Gastroesophageal sphincter (tissue), 4 donors: ENCODE results near the gene CKMT2. TPM values are rescaled to one million over a fixed set of nuclear protein-coding genes. Genes with fewer than 3 reads are reported as not detected.

Source experiments
- ATAC-seq: fragments of 150-250 bp; one replicate; pipeline ENCODE4 v1.9.1; 2016; ENCODE audit warnings: mild to moderate bottlenecking, moderate library complexity
- H3K27ac ChIP-seq, 4 donors: fragments of 200-600 bp; sonication (generic) in 3 of 4; 1 replicate in 3 of 4; 2 replicates in 1 of 4; pipeline ENCODE4 v1.5.1; 2016 to 2019
- H3K27me3 ChIP-seq: fragments of 200-600 bp; sonication (generic); one replicate; pipeline ENCODE4 v1.5.1; 2019
- H3K36me3 ChIP-seq, 2 donors: fragments of 200-600 bp; sonication (generic); one replicate each; pipeline ENCODE4 v1.5.1; 2019; ENCODE audit warnings: control low read depth in 1 of 2
- H3K4me1 ChIP-seq, 3 donors: fragments of 200-600 bp; sonication (generic); 1 replicate in 2 of 3; 2 replicates in 1 of 3; pipeline ENCODE4 v1.5.1; 2016 to 2019; ENCODE audit warnings: control low read depth in 2 of 3
- H3K4me3 ChIP-seq, 2 donors: fragments of 200-600 bp; sonication (generic); one replicate each; pipeline ENCODE4 v1.5.1; 2019; ENCODE audit warnings: mild to moderate bottlenecking in 1 of 2, moderate library complexity in 1 of 2
- H3K9me3 ChIP-seq, 3 donors: fragments of 200-600 bp; sonication (generic); one replicate each; pipeline ENCODE4 v1.5.1; 2017 to 2019; ENCODE audit warnings: control low read depth in 2 of 3
- CTCF ChIP-seq, 4 experiments: fragments of 200-600 bp in 2 of 4; fragments of 450-650 bp in 2 of 4; sonication (generic) in 1 of 4; IDR thresholded peaks; one replicate each; pipeline ENCODE4 v1.5.1; 2017 to 2019; ENCODE audit warnings: antibody characterized with exemption in 4 of 4, mild to moderate bottlenecking in 2 of 4, moderate library complexity in 2 of 4
- EP300 ChIP-seq: sonication (generic); formaldehyde crosslinking; IDR thresholded peaks from one replicate; pipeline ENCODE4 v1.6.1; 2017; ENCODE audit warnings: antibody characterized with exemption, mild to moderate bottlenecking
- POLR2A ChIP-seq, 2 donors: fragments of 450-650 bp; IDR thresholded peaks; one replicate each; pipeline ENCODE4 v1.6.1; 2017; ENCODE audit warnings: antibody characterized with exemption in 2 of 2, mild to moderate bottlenecking in 2 of 2, moderate library complexity in 1 of 2
- POLR2AphosphoS5 ChIP-seq: sonication (generic); formaldehyde crosslinking; IDR thresholded peaks from one replicate; pipeline ENCODE4 v1.6.1; 2017; ENCODE audit warnings: antibody characterized with exemption
- WGBS, 2 donors: methylation state at CpG; one replicate each; pipeline ENCODE4 v1.1.5; 2018; ENCODE audit warnings: low coverage in 1 of 2; 5-methylcytosine and 5-hydroxymethylcytosine counted together
- small RNA-seq, 4 donors: library from RNA; depleted of rRNA; stranded (forward); fragments of <200 nt; gene quantifications; one replicate each; pipeline ENCODE3, GENCODE V24; 2016
- total RNA-seq, 4 donors: library from RNA; depleted of rRNA; stranded (reverse); fragments of >200 nt; gene quantifications; one replicate each; pipeline ENCODE4 v1.1.0, GENCODE V29; 2016

CKMT2 gene
- total RNA-seq, 4 donors from 2014 or later = 3.9 to 33.6 (median 14.2) TPM

- 93 to 100% methylated on average over 1 to 3 of the region's 3 CpGs for WGBS, 2 donors
- H3K36me3 ChIP-seq = peaks cover 0 to 55% of the 10 kb centered on the region in 2 donors
- TF ChIP-seq EP300 (no peak), POLR2AphosphoS5 (no peak), CTCF (IDR thresholded peaks at IDR 0.05) (no peak), POLR2A (IDR thresholded peaks at IDR 0.05) (no peak)
- H3K4me3 ChIP-seq = no peak overlapping the region
- no peak for ATAC-seq
- H3K4me1 ChIP-seq = no peaks in the 10 kb centered on the region
- H3K27ac ChIP-seq = no peak overlapping the region
- H3K9me3 ChIP-seq = no peaks in the 10 kb centered on the region
- no peaks in the 10 kb centered on the region for H3K27me3 ChIP-seq
These were observed 81.5 kb downstream of the CKMT2 start for GRCh38 chr5:81314581-81314980.

GRCh38 chr5:81315336-81315735 is 82.2 kb downstream of the CKMT2 start:
- Histone ChIP-seq H3K27ac (no peak overlapping the region), H3K4me3 (no peak overlapping the region), H3K27me3 (no peaks in the 10 kb centered on the region), H3K36me3 (peaks cover 0 to 48% of the 10 kb centered on the region in 2 donors), H3K4me1 (no peaks in the 10 kb centered on the region), H3K9me3 (no peaks in the 10 kb centered on the region)
- ATAC-seq = no peak
- no peak for TF ChIP-seq POLR2AphosphoS5
- no peak for TF ChIP-seq EP300
- no peak for TF ChIP-seq CTCF (IDR thresholded peaks at IDR 0.05)
- no peak for TF ChIP-seq POLR2A (IDR thresholded peaks at IDR 0.05)
- WGBS, 2 donors = 83% methylated on average over 1 of the region's 1 CpG

- Histone ChIP-seq H3K9me3 (no peaks in the 10 kb centered on the region), H3K36me3 (peaks cover 0 to 43% of the 10 kb centered on the region in 2 donors), H3K4me1 (no peaks in the 10 kb centered on the region), H3K4me3 (no peak overlapping the region), H3K27me3 (no peaks in the 10 kb centered on the region), H3K27ac (no peak overlapping the region)
- TF ChIP-seq EP300 (no peak), CTCF (IDR thresholded peaks at IDR 0.05) (no peak), POLR2AphosphoS5 (no peak), POLR2A (IDR thresholded peaks at IDR 0.05) (no peak)
- 99 to 100% methylated on average over 2 to 4 of the region's 4 CpGs for WGBS, 2 donors
- no peak for ATAC-seq
These were observed 82.7 kb downstream of the CKMT2 start for GRCh38 chr5:81315830-81316229.

Small RNA genes lying within 50 kb of the gene (small RNA-seq; reads per million reads assigned to genes)
- 0 reads per million in 4 donors for gene AC026436.1

Other genes starting within 250 kb of the CKMT2 start
- 10 to 100 TPM; 21.3 to 34.9 (median 25.2) TPM for gene ZCCHC9, start 68.3 kb downstream of the CKMT2 start, total RNA-seq
- gene ACOT12, start 160.8 kb downstream of the CKMT2 start, total RNA-seq = not detected